HG03342 (cell line): ENCODE measurements around the gene ITPRID1.

Experiments used
- ATAC-seq: cut with Tn5 transposase; IDR thresholded peaks from one replicate; pipeline ENCODE4 v1.9.1; 2021; ENCODE audit warnings: mild to moderate bottlenecking, moderate library complexity; ENCODE audit not compliant: unreplicated experiment

The ITPRID1 gene

DNA sequence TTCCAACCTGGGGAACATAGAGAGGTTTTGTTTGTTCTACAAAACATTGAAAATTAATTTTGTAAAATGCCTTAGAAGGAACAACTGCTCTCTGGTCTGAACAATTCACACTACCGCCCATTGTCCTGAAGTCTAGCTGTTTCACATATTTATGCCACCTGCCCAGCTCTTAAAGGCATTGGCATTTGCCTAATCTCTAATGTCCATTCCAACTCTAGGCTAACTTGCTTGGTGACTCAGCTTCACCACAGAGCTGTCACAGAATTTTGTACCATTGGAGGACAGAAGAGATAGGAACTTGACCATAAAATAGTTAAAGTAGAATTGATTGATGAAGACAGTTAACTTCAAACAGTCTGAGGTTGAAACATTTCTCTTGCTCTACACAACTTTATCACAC, 119.6 kb downstream of the ITPRID1 start:
- no peak for ATAC-seq

GRCh38 chr7:31633894-31634494, 120.1 kb downstream of the ITPRID1 start:
- no peak for ATAC-seq

- ATAC-seq, result no peak
Measured at GRCh38 chr7:31640381-31640780, 126.5 kb downstream of the ITPRID1 start.

DNA sequence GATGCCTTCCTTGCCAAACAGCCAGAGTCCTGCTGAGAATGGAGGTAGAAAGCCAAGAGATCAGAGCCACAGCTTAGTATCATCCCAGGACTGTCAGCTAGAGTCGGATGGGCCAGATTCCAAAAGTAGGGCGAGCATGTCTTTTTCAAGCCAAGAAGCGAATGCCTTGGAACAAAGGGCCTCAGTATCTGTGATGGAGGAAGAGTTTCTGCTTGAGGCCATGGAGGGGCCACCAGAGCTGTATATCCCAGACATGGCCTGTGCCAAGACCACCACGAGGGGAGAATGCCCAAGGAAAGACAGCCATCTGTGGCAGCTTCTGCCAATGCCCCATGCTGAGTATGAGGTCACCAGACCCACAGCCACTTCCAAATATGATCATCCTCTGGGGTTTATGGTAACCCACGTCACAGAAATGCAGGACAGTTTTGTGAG, 128.8 kb downstream of the ITPRID1 start:
- ATAC-seq, result no peak

DNA sequence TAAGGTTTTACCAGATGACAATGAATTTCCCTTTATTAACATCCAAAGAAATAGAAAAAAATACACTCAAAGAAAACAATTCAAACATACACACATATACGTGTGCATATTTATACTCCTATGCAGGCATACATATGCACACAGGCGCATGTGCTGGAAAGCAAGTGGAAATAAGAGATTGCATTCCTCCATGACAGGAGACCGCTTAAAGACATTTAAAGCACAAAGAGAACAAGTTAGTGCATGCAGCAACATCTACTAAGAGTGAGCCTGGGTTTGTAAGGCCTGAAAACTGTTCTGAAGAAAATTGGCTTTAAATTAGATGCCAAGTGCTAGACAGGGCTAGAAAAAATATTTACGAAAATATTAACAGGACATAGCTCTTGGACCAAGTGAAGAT, 133.1 kb downstream of the ITPRID1 start:
- no peak for ATAC-seq

DNA sequence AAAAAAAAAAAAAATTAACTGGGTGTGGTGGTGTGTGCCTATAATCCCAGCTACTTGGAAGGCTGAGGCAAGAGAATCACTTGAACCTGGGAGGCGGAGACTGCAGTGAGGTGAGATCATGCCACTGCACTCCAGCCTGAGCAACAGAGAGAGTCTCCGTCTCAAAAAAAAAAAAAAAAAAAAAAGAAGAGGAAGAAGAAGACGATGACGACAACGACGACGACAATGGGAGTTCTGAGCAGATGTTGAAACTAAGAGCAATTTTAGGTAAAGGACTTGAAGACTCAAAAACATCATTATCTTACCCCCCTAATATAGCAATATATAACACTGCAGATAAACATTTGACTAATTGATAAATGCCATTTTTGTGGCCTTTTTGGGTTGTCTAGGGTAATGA, 133.6 kb downstream of the ITPRID1 start:
- no peak for ATAC-seq

DNA sequence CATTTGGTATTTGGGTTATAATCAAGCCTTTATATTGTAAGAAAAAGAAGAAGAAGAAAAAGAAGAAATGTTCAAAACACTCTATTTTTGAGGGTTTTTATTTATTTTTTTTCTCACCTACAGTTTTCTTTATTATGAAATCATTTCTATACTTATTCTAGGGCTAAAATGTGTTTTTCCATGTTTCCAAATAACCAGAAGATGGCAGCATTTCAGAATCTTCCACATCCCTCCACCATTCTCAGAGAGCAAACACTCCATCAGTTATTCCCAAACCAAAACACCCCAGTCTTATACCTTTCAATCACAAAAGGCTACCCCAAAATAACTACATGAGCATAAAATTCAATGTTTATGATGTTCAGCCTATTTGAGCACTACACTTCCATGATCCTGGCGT, 134.4 kb downstream of the ITPRID1 start:
- no peak for ATAC-seq

DNA sequence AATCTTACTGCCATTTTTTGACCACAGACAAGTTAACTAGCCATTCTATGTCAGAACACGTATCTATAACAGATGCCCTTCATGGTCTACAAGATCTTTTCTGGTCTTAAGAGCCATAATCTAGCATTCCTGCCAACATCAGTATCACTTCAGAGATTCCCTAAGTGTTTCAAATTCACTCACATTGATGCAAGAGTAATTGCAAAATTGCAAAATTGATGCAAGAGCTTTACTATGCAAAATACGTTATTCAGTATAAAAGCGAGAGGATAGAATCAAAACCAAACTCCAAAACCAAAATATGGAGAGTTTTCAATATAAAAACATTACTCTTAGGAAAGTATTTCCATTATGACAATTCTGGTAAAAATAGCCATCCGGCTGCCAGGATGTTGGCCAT, 135.0 kb downstream of the ITPRID1 start:
- ATAC-seq, result no peak

GRCh38 chr7:31651234-31652062, 137.6 kb downstream of the ITPRID1 start:
- no peak for ATAC-seq

DNA sequence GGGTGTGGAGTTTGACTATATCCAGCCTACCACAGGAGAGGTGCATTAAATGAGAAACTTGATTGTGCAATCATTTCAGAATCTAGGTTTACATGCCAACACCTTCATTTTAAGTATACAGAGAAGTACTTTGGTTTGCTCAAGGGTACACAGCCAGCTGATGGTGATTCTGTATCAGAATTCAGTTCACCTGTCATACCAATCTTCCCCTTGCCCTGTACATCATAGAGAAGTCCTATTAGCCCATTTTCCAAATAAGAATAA, 138.1 kb downstream of the ITPRID1 start:
- ATAC-seq, result no peak

- ATAC-seq, result no peak
Measured at GRCh38 chr7:31663072-31663471, 149.2 kb downstream of the ITPRID1 start.

- no peak for ATAC-seq
Measured at GRCh38 chr7:31664890-31665289, 151.0 kb downstream of the ITPRID1 start.

GRCh38 chr7:31665546-31665945, 151.7 kb downstream of the ITPRID1 start:
- no peak for ATAC-seq

DNA sequence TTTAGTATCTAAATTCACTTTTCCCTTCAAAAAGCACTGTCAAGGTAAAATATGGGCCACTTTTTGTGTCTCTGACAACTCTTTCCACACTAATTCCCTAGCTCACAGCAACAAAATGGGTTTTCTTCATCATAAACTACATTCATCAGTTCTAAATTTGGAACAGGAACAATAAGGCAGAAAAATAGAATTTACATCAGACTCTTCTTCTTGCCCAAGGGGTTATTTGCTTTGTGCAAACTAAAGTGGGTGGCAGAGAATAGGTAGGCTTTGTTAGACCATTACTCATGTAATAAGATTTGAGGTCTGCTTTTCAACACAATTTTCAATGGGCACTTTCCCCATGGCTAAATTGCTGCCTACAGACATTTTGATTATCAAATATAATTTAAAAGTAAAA, 155.6 kb downstream of the ITPRID1 start:
- ATAC-seq, result no peak

- ATAC-seq, result no peak
Measured at GRCh38 chr7:31679574-31680305, 165.8 kb downstream of the ITPRID1 start.

GRCh38 chr7:31683445-31684225, 169.7 kb downstream of the ITPRID1 start:
- ATAC-seq, result no peak

DNA sequence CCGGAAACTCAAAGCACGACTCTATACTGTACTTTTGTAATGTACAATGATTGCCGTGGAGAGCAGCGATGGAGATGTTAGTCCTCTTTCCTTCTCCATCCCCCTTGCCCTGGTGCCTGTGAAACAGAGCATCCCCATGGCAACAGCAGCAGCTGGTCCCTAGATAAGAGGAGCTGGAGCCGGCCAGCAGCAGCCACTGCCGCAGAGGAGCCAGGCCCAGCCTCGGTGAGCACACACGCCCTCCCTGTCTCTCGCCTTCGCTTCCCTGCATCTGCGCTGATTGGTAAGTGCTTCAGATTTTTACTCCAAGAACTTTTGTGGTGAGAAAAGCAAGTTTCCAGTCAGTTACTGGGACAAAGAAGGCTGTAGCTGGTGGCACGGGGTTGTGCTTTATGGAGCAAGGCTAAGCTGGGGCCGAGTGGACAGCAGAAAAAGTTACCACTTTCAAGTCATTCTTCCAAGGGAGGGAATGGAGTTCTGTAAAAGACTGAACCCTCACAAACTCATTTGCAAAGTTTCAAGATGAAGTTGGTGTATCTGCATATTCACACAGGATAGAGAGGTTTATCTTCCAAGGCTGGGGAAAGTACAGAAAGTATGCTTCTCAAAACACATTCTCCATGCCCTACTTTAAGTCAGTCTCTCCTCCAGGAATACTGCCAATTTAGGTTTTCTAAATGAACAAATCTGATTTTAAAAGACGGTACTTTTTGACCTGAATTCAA, 173.3 kb downstream of the ITPRID1 start, which contains the start of gene PPP1R17:
TSS of gene PPP1R17 (plus strand) at position 192 of the 725 bp plus-strand sequence. CDS start 5,227 bp downstream, outside the sequence.
- ATAC-seq, result no peak

DNA sequence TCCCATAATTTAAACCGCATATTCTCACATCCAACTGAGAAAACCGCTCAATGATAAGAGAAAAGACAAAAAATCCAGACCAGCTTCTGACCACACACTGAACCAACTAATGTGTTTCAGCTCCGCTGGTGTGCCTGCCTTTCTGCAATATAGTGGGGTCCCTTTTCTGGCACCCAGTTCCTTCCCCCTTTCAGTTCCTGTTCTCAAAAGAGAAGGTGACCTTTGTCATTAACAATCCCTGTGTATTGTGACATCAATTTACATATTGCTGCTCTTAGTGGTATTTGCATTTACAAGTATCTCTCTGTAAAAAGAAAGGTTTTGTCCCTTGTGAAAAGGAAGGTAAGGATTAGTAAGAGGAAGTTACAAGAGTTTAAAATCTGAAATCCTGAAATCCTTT, 174.5 kb downstream of the ITPRID1 start:
- ATAC-seq, result peak; percentile 96

DNA sequence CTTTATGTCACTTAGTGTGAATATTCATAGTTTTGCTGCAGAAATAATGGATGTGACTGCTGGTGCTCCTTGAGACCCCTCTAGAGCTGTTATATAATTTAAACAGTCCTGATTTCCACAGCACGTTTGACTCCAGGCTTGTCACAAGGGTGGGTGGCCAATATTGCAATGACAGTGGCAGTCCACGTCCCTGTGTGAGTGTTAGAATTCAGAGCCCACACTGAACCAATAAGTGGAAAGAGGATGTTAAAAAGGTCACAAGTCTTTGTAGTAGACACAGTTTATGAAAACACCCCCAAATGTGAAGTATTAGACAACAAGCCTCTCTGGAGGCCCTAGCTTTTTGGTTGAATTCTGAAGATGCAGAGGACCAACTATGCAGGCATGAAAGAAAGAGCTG, 175.1 kb downstream of the ITPRID1 start:
- ATAC-seq, result no peak

- no peak for ATAC-seq
Measured at GRCh38 chr7:31690935-31691334, 177.0 kb downstream of the ITPRID1 start.

- ATAC-seq, result no peak
Measured at GRCh38 chr7:31692451-31692850, 178.6 kb downstream of the ITPRID1 start.
